ELR (cell line): Measurements from ENCODE around the gene SEMA3B.
"Not testable (repeated sequence)": the region's sequence is repeated elsewhere in the genome, so short reads cannot be mapped to it uniquely, and the experiment has no call there.

Experiments used
- DNase-seq: peaks from one replicate; pipeline ENCODE4 v3.0.0-alpha.2; 2015; ENCODE audit warnings: low read depth

SEMA3B gene

DNA sequence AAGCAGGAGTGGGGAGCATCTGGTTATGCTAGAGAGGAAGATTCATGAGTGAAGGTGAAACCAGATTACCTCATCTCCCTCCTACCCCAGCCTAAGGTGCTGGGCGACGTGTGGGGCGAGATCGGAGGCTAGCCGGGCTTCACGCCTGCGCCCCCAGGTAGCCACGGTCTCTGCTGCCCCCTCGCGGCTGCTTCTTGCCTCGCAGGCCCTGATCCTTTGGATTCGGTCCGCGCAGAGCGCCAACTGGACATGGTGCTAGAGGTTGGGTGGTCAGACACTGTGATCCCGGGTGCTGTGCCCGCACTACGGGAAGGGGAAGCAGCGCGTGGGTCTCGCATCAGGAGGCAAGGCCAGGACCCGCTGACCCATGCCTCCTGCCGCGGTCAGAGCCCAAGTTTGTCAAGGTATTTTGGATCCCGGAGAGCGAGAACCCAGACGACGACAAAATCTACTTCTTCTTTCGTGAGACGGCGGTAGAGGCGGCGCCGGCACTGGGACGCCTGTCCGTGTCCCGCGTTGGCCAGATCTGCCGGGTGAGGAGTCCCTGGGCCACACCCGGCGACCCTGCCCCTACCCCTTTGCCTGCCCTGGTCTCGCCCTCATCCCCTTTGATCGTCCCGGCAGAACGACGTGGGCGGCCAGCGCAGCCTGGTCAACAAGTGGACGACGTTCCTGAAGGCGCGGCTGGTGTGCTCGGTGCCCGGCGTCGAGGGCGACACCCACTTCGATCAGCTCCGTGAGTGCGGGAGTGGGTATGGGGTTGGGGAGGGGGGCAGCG, 4.2 kb downstream of the SEMA3B start:
- DNase-seq: peak; percentile 81

DNA sequence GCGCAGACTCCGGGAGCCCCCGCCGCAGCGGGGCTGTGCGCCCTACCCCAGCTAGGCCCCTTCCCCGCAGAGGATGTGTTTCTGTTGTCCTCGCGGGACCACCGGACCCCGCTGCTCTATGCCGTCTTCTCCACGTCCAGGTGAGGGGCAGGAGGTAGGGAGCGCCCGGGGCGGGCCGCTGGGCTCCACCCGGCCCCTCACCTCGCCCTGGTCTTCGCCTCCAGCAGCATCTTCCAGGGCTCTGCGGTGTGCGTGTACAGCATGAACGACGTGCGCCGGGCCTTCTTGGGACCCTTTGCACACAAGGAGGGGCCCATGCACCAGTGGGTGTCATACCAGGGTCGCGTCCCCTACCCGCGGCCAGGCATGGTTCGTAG, 4.7 kb downstream of the SEMA3B start:
- no peak for DNase-seq

- peak; percentile 68 for DNase-seq
Measured at GRCh38 chr3:50274371-50275104, 5.6 kb downstream of the SEMA3B start.

GRCh38 chr3:50275141-50275995, 6.4 kb downstream of the SEMA3B start:
- DNase-seq: no peak

- no peak for DNase-seq
Measured at GRCh38 chr3:50275996-50276761, 7.2 kb downstream of the SEMA3B start.

GRCh38 chr3:50276762-50277101, 7.8 kb downstream of the SEMA3B start:
- no peak for DNase-seq

- DNase-seq: no peak
Measured at GRCh38 chr3:50278123-50278879, 9.4 kb downstream of the SEMA3B start.

GRCh38 chr3:50278880-50279224, 9.9 kb downstream of the SEMA3B start, which contains the start of gene LSMEM2:
TSS of gene LSMEM2 (plus strand) at chr3:50279087. CDS start at chr3:50279114, 27 bp downstream.
- DNase-seq: no peak

DNA sequence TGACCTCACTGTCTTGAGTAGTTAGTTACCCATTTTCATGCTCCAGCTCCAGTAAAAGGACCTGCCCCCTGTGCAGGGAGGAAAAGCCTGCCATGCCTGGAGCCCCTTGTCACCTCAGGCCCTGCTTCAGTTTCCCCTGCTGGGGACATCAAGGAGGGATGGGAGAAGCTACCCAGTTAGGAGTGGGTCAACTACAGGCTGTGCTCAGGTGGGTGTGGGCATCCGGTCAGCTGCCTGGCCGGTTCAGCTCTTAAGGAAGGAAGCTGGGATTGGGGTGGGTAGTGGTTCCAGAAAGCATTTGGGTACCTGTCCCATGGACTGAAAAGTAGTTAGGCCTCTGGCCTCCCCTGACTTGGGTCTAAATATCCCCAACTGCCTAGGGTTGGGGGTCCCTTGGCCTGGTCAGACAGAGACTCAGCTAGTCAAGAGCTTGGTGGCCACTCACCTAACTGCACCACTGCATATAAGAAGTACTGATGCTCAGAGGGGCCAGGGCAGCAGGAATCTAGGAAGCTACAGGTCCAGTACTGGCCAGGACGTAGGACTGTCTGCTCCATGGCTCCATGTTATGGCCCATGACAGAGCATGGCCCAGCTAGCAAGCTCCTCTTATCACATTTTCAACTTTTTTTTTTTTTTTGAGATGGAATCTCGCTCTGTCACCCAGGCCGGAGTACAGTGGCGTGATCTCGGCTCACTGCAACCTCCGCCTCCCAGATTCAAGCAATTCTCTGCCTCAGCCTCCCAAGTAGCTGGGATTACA, 10.5 kb downstream of the SEMA3B start:
- no peak for DNase-seq

- DNase-seq: not testable (repeated sequence)
Measured at GRCh38 chr3:50284121-50284520, 15.2 kb downstream of the SEMA3B start.

DNA sequence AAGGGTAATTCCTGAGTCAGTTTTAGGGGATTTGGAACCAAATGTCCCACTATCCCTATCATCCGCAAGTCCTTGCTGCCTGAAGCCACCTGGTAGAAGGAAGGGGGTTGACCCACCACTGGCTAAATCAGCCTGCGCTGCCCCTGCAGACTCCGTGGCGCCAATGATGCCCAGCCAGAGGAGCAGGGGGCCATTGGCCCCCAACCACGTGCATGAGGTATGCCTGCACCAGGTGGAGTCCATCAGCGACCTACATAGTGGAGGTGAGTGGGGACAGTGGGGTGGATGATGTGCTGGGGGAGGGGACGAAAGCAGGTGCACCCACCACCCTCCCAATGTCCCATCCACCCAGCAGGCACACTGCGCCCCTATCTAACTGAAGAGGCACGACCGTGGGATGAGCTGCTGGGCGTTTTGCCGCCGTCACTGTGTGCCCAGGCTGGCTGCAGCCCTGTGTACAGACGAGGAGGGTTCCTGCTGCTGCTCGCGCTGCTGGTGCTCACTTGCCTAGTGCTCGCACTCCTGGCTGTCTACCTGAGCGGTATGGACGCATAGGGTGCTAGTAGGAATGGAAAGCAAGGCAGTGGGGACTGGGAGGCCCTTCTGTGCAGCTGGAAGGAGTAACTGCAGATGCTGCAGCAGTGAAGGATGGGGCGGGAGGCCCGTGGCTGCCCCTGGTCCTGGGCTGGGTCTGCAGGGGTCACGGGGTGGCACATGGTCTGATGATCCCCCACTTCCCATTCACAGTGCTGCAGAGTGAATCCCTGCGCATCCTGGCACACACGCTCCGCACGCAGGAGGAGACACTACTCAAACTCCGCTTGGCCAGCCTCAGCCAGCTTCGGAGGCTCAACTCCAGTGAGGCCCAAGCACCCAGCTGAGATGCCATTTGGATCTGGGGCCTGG, 17.6 kb downstream of the SEMA3B start:
- DNase-seq: no peak

DNA sequence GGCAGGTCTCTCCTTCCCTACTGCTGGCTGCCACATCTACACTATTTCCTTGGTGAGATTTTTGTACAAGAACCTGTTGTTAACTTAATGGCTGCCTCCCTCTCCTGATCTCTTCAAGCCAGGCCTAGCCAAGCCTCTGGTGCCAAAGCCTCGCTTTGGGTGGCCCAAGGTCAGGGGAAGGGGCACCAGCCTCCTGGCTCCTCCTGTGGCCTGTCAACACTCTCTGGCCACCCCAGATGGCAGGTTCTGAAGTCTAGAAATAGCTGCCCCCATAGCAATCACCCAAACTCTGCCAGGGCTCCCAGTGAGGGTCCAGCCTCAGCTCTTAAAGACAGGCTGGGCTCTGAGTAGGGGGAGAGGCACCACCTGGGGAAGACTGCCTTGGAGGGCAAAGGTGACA, 18.3 kb downstream of the SEMA3B start:
- no peak for DNase-seq

GRCh38 chr3:50288387-50289007, 19.6 kb downstream of the SEMA3B start:
- DNase-seq: no peak

DNA sequence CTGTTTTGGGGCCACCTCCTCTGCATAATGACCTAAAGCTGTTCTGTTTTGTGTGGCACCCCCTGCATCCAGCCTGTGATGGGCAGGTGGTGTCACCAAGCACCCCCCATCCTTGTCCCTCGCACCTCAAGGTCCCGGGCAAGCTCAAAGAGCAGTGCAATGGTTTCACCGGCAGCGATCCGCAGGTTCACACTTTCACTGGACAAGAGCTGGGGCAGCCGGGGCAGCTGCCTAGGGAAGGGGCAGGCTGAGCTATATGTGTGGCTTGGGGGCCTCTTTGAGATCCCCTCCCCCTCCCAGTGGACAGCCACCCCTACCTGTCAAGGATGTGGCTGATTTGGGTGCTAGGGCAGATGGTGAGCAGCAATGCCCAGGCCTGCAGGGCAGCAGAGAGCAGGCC, 20.2 kb downstream of the SEMA3B start:
- no peak for DNase-seq

DNA sequence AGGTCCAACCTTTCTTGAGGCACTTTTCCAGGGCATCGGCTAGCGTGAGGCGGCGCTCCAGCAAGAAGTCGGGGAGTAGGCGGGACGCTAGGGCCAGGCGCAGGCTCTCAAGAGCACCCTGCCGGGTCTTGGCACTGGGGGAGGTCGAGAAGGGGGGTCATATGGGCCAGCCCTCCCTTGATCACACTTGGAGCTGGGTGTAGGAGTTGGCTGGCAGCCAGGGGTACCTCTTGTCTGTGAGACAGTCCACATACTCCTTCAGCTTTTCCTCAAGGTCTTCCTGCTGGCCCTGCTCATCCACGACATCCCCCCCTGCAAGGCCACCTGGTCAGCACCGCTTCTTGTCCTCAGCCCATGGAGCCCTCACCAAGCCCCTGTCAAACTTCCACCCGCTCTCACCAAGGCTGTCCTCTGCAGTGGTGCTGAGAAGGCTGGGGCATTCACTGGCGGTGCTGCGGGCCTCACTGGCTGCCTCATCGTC, 21.3 kb downstream of the SEMA3B start:
- DNase-seq: no peak

- DNase-seq: peak; percentile 97
Measured at GRCh38 chr3:50292159-50293078, 23.5 kb downstream of the SEMA3B start, which contains the start of gene IFRD2. TSS of gene IFRD2 (minus strand) at chr3:50292429. CDS start at chr3:50292274, 155 bp downstream.

DNA sequence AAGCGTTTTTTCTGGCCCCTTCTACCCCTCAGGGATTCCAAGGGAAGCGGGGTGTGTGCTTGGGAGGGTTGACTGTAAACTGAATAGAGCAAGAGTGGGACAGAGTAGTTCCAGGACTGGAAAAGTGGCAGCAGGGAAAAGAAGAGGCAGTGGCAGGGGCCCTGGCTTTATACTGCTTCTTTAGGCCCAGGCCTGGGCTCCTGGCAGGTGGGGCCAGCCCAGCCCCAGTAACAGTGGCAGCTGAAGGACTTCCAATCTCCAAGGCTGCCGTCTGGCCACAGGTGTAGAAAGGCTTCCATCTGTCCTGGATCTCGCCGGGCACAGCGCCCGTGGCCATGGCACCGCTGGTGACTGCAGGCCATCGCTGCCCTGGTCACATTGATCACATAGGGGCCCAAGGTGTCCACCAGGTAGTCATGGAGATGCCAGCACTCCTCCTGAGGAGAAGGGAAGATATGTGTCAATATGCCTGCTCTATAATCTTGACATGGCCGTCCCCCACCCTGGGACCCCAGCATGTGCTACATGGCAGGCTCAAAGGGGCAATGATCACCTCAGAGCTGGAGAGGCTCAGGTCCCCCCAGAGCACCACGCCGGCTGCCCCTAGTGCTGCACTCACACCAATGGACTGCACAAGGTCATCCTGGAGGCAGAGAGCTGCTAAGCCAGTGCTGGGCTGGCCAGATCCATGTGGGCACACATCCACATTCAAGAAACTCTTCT, 24.3 kb downstream of the SEMA3B start:
- no peak for DNase-seq
